ENCODE results near the gene PGS1. TPM values are rescaled to one million over a fixed set of nuclear protein-coding genes. Genes with fewer than 3 reads are reported as not detected.

The PGS1 gene
- total RNA-seq, 2 experiments from 2014 or later, result 59.6 to 61.3 TPM

- BruUV-seq (replicated peaks), result no TSS peak
- no peaks in the 10 kb centered on the region for H3K79me2 ChIP-seq (ENCODE audit: insufficient read depth, low read depth, low read length)
- no peak for DNase-seq (ENCODE audit: low spot score)
- intact Hi-C loops (cut with micrococcal nuclease; ENCODE audit: unreplicated experiment), result loop anchor here (10.0 kb wide), 1 partner anchor 336 kb away; no protein-coding TSS in a partner anchor
- H3K27ac ChIP-seq (ENCODE audit: low read depth, low read length, poor library complexity, severe bottlenecking), result no peak overlapping the region
- TF ChIP-seq CTCF (conservative IDR thresholded peaks at IDR 0.05; ENCODE audit: low read length) (no peak), EZH2phosphoT487 (IDR thresholded peaks at IDR 0.05; ENCODE audit: borderline replicate concordance, low read depth, low read length) (no peak)
- no peaks in the 10 kb centered on the region for H3K36me3 ChIP-seq (ENCODE audit: insufficient read depth, low read length)
- H3K4me2 ChIP-seq (ENCODE audit: low read length), result no peak overlapping the region
- H2AFZ ChIP-seq (ENCODE audit: low read length), result no peak overlapping the region
- H3K9me3 ChIP-seq (ENCODE audit: low read length), result no peaks in the 10 kb centered on the region
- POLR2A ChIA-PET, result interaction anchor here (0.7 kb wide), 1 partner anchor 1905 kb away, joined by 3 read pairs; no protein-coding TSS in a partner anchor
- no peaks in the 10 kb centered on the region for H4K20me1 ChIP-seq (ENCODE audit: insufficient read depth, low read length)
- no peak overlapping the region for H3K4me3 ChIP-seq (ENCODE audit: low read depth, low read length, poor library complexity, severe bottlenecking)
- CTCF ChIA-PET (ENCODE audit: unreplicated experiment), result no interaction called here
- H3K4me1 ChIP-seq (ENCODE audit: insufficient read depth, low read length, poor library complexity, severe bottlenecking), result no peaks in the 10 kb centered on the region
- H3K9me2 ChIP-seq (ENCODE audit: insufficient read depth, low read length), result no peaks in the 10 kb centered on the region
These were observed 9.5 kb upstream of the PGS1 start for GRCh38 chr17:78368854-78369495.

GRCh38 chr17:78369791-78370381 lies 8.6 kb upstream of the PGS1 start:
- ChIA-PET CTCF (ENCODE audit: unreplicated experiment) (interaction anchor here (0.6 kb wide), 1 partner anchor 1469 kb away, joined by 3 read pairs; the partner anchor contains the start of gene CBX4), POLR2A (interaction anchor here (0.6 to 0.7 kb wide), 2 partner anchors 1708 to 1906 kb away, joined by 3 to 4 read pairs; no protein-coding TSS in a partner anchor)
- H3K27ac ChIP-seq (ENCODE audit: low read depth, low read length, poor library complexity, severe bottlenecking), result no peak overlapping the region
- no peaks in the 10 kb centered on the region for H3K36me3 ChIP-seq (ENCODE audit: insufficient read depth, low read length)
- H3K79me2 ChIP-seq (ENCODE audit: insufficient read depth, low read depth, low read length), result no peaks in the 10 kb centered on the region
- H4K20me1 ChIP-seq (ENCODE audit: insufficient read depth, low read length), result no peaks in the 10 kb centered on the region
- no peaks in the 10 kb centered on the region for H3K4me1 ChIP-seq (ENCODE audit: insufficient read depth, low read length, poor library complexity, severe bottlenecking)
- no TSS peak for BruUV-seq (replicated peaks)
- TF ChIP-seq EZH2phosphoT487 (IDR thresholded peaks at IDR 0.05; ENCODE audit: borderline replicate concordance, low read depth, low read length) (no peak), CTCF (conservative IDR thresholded peaks at IDR 0.05; ENCODE audit: low read length) (no peak)
- no peak overlapping the region for H3K4me2 ChIP-seq (ENCODE audit: low read length)
- no peak overlapping the region for H3K4me3 ChIP-seq (ENCODE audit: low read depth, low read length, poor library complexity, severe bottlenecking)
- intact Hi-C loops (cut with micrococcal nuclease; ENCODE audit: unreplicated experiment), result loop anchor here (10.0 kb wide), 1 partner anchor 335 kb away; no protein-coding TSS in a partner anchor
- no peaks in the 10 kb centered on the region for H3K9me3 ChIP-seq (ENCODE audit: low read length)
- no peak overlapping the region for H2AFZ ChIP-seq (ENCODE audit: low read length)
- DNase-seq (ENCODE audit: low spot score), result no peak
- H3K9me2 ChIP-seq (ENCODE audit: insufficient read depth, low read length), result no peaks in the 10 kb centered on the region

GRCh38 chr17:78371056-78371455 lies 7.4 kb upstream of the PGS1 start:
- POLR2A ChIA-PET, result no interaction called here
- no TSS peak for BruUV-seq (replicated peaks)

More at GRCh38 chr17:78371056-78371455, 7.4 kb upstream of the PGS1 start:
- Histone ChIP-seq H3K36me3 (ENCODE audit: insufficient read depth, low read length) (no peaks in the 10 kb centered on the region), H3K27ac (ENCODE audit: low read depth, low read length, poor library complexity, severe bottlenecking) (no peak overlapping the region), H2AFZ (ENCODE audit: low read length) (no peak overlapping the region), H3K79me2 (ENCODE audit: insufficient read depth, low read depth, low read length) (no peaks in the 10 kb centered on the region), H4K20me1 (ENCODE audit: insufficient read depth, low read length) (no peaks in the 10 kb centered on the region), H3K4me1 (ENCODE audit: insufficient read depth, low read length, poor library complexity, severe bottlenecking) (no peaks in the 10 kb centered on the region), H3K9me3 (ENCODE audit: low read length) (no peaks in the 10 kb centered on the region), H3K4me2 (ENCODE audit: low read length) (no peak overlapping the region), H3K4me3 (ENCODE audit: low read depth, low read length, poor library complexity, severe bottlenecking) (no peak overlapping the region), H3K9me2 (ENCODE audit: insufficient read depth, low read length) (no peaks in the 10 kb centered on the region)
- intact Hi-C loops (cut with micrococcal nuclease; ENCODE audit: unreplicated experiment), result no loop called here
- CTCF ChIA-PET (ENCODE audit: unreplicated experiment), result no interaction called here
- TF ChIP-seq EZH2phosphoT487 (IDR thresholded peaks at IDR 0.05; ENCODE audit: borderline replicate concordance, low read depth, low read length) (no peak), CTCF (conservative IDR thresholded peaks at IDR 0.05; ENCODE audit: low read length) (no peak)
- DNase-seq (ENCODE audit: low spot score), result no peak
